Activated CD8-positive, alpha-beta memory T cell treated with anti-CD3 and anti-CD28 coated beads for 48 hours (primary cell): ENCODE results near the gene ZC2HC1B.

ENCODE experiments used
- DNase-seq, 3 experiments: peaks; one replicate each; pipeline ENCODE4 v3.0.0-alpha.2; 2020; ENCODE audit warnings: low read depth in 2 of 3, low spot score in 2 of 3

The ZC2HC1B gene

GRCh38 chr6:143959927-143960326 is 95.7 kb downstream of the ZC2HC1B start:
- DNase-seq, result no peak

GRCh38 chr6:143961066-143961465 is 96.8 kb downstream of the ZC2HC1B start:
- no peak for DNase-seq

GRCh38 chr6:143961886-143962878 is 97.9 kb downstream of the ZC2HC1B start:
- DNase-seq, result no peak

- DNase-seq, result no peak
These were observed 99.1 kb downstream of the ZC2HC1B start for GRCh38 chr6:143963158-143963919.

GRCh38 chr6:143964674-143965081 is 100.4 kb downstream of the ZC2HC1B start:
- no peak for DNase-seq

- no peak for DNase-seq
These were observed 101.4 kb downstream of the ZC2HC1B start for GRCh38 chr6:143965503-143966171.

GRCh38 chr6:143966312-143966711 is 102.0 kb downstream of the ZC2HC1B start:
- no peak for DNase-seq

GRCh38 chr6:143967706-143968376 is 103.6 kb downstream of the ZC2HC1B start:
- no peak for DNase-seq

- no peak for DNase-seq
These were observed 104.8 kb downstream of the ZC2HC1B start for GRCh38 chr6:143969077-143969476.

- no peak for DNase-seq
These were observed 106.4 kb downstream of the ZC2HC1B start for GRCh38 chr6:143970456-143971218.

- DNase-seq, result no peak
These were observed 107.4 kb downstream of the ZC2HC1B start for GRCh38 chr6:143971482-143972205.

- DNase-seq, result no peak
These were observed 109.1 kb downstream of the ZC2HC1B start for GRCh38 chr6:143973097-143973966.

- no peak for DNase-seq
These were observed 109.8 kb downstream of the ZC2HC1B start for GRCh38 chr6:143974089-143974488.

GRCh38 chr6:143976806-143977349 is 112.6 kb downstream of the ZC2HC1B start:
- no peak for DNase-seq

- DNase-seq, result no peak
These were observed 116.6 kb downstream of the ZC2HC1B start for GRCh38 chr6:143980921-143981320.

GRCh38 chr6:143982968-143983367 is 118.7 kb downstream of the ZC2HC1B start:
- no peak for DNase-seq

GRCh38 chr6:143984666-143985065 is 120.4 kb downstream of the ZC2HC1B start:
- no peak for DNase-seq

GRCh38 chr6:143986463-143987065 is 122.3 kb downstream of the ZC2HC1B start:
- no peak for DNase-seq
